DMS114 treated with DMSO at 0.1 percent for 48 hours (cell line): ENCODE measurements around the gene DEPDC1B.
"Not testable (repeated sequence)": the region's sequence is repeated elsewhere in the genome, so short reads cannot be mapped to it uniquely, and the experiment has no call there.

Source experiments
- DNase-seq: peaks from one replicate; lab custom pipeline; 2025; ENCODE audit not compliant: unreplicated experiment; lab: John Stamatoyannopoulos, UW

The DEPDC1B gene

GRCh38 chr5:60699288-60699608, 718 bp downstream of the DEPDC1B start:
- no peak for DNase-seq

GRCh38 chr5:60698336-60698735, 1.6 kb downstream of the DEPDC1B start:
- DNase-seq = no peak

- no peak for DNase-seq
Measured at GRCh38 chr5:60690326-60690725, 9.6 kb downstream of the DEPDC1B start.

- DNase-seq = no peak
Measured at GRCh38 chr5:60688980-60689379, 11.0 kb downstream of the DEPDC1B start.

GRCh38 chr5:60687927-60688720, 11.8 kb downstream of the DEPDC1B start:
- DNase-seq = no peak

- DNase-seq = no peak
Measured at GRCh38 chr5:60686157-60686556, 13.8 kb downstream of the DEPDC1B start.

GRCh38 chr5:60685700-60686099, 14.3 kb downstream of the DEPDC1B start:
- no peak for DNase-seq

GRCh38 chr5:60685028-60685427, 14.9 kb downstream of the DEPDC1B start:
- DNase-seq = no peak

GRCh38 chr5:60682007-60682406, 18.0 kb downstream of the DEPDC1B start:
- DNase-seq = not testable (repeated sequence)

GRCh38 chr5:60679816-60680215, 20.1 kb downstream of the DEPDC1B start:
- DNase-seq = no peak

- peak; percentile 38 for DNase-seq
Measured at GRCh38 chr5:60677850-60678664, 21.9 kb downstream of the DEPDC1B start.

- no peak for DNase-seq
Measured at GRCh38 chr5:60675286-60675685, 24.7 kb downstream of the DEPDC1B start.

- no peak for DNase-seq
Measured at GRCh38 chr5:60674251-60675069, 25.5 kb downstream of the DEPDC1B start.

GRCh38 chr5:60673334-60673733, 26.6 kb downstream of the DEPDC1B start:
- DNase-seq = no peak

- no peak for DNase-seq
Measured at GRCh38 chr5:60672693-60673264, 27.2 kb downstream of the DEPDC1B start.

GRCh38 chr5:60671899-60672692, 27.9 kb downstream of the DEPDC1B start:
- DNase-seq = no peak

- no peak for DNase-seq
Measured at GRCh38 chr5:60670749-60671148, 29.2 kb downstream of the DEPDC1B start.

- DNase-seq = peak; percentile 13
Measured at GRCh38 chr5:60668686-60669304, 31.2 kb downstream of the DEPDC1B start.

GRCh38 chr5:60651872-60652620, 47.9 kb downstream of the DEPDC1B start:
- no peak for DNase-seq
